Left cardiac atrium (tissue), 4 donors: ENCODE measurements around the gene TMEM31. TPM values are rescaled to one million over a fixed set of nuclear protein-coding genes. Genes with fewer than 3 reads are reported as not detected.
"Not testable (repeated sequence)": the region's sequence is repeated elsewhere in the genome, so short reads cannot be mapped to it uniquely, and the experiment has no call there.

ENCODE experiments used
- ATAC-seq, 2 donors: fragments of 200-7000 bp; cut with Tn5 transposase; one replicate each; pipeline ENCODE4 v1.9.1; 2020; ENCODE audit warnings: mild to moderate bottlenecking in 2 of 2, moderate library complexity in 2 of 2
- DNase-seq: peaks from one replicate; pipeline ENCODE4 v3.0.0-alpha.2; 2020
- intact Hi-C, 2 donors: fragments of 100-400 bp; cut with DNase I; formaldehyde crosslinking; loops; one replicate each; pipeline versions ENCODE4 v1.14.1 to v1.15.1; 2022 to 2023
- total RNA-seq, 2 donors: library from RNA; stranded (reverse); fragmentation: NEBNext Ultra II Directional; extraction: Animal tissue kit (Norgen Biotek cat#: 25700); gene quantifications; one replicate each; pipeline ENCODE4 v1.2.1, GENCODE V29; 2021
- donor health status: DM: no; HTN: yes; CAD: no.
- donor health status: DM: no; HTN: yes; CAD: no; lungs with severe emphysema.
- donor health status: DM: yes; HTN: yes; CAD: no.
- donor health status: Dilated cardiomyopathy.

The TMEM31 gene
- total RNA-seq, 2 donors from 2014 or later: not detected

- no peak for ATAC-seq
- intact Hi-C loops: loop anchor here in 1 of 2 donors (5.0 kb wide), 1 partner anchor 117 kb away; no protein-coding TSS in a partner anchor
- DNase-seq: no peak
Observed at GRCh38 chrX:103704863-103705262, 5.8 kb upstream of the TMEM31 start.

GRCh38 chrX:103716962-103717361 is 6.3 kb downstream of the TMEM31 start:
- intact Hi-C loops: no loop called here
- peak; percentile 30 to 87 for ATAC-seq
- no peak for DNase-seq

GRCh38 chrX:103718120-103718519 is 7.4 kb downstream of the TMEM31 start:
- intact Hi-C loops: no loop called here
- DNase-seq: no peak
- no peak for ATAC-seq

- intact Hi-C loops: no loop called here
- DNase-seq (no peak), ATAC-seq (peak in 1 of 2 donors; percentile 75)
Observed at GRCh38 chrX:103722505-103722904, 11.8 kb downstream of the TMEM31 start.

- no peak for DNase-seq
- no peak for ATAC-seq
- intact Hi-C loops: no loop called here
Observed at GRCh38 chrX:103726477-103726876, 15.8 kb downstream of the TMEM31 start.

GRCh38 chrX:103727115-103727514 is 16.4 kb downstream of the TMEM31 start:
- ATAC-seq (no peak), DNase-seq (no peak)
- intact Hi-C loops: no loop called here

- DNase-seq: no peak
- no peak for ATAC-seq
- intact Hi-C loops: no loop called here
Observed at GRCh38 chrX:103729015-103729414, 18.3 kb downstream of the TMEM31 start.

GRCh38 chrX:103730147-103730795 is 19.6 kb downstream of the TMEM31 start:
- DNase-seq: no peak
- peak in 1 of 2 donors; percentile 17 for ATAC-seq
- intact Hi-C loops: no loop called here

GRCh38 chrX:103730796-103731493 is 20.2 kb downstream of the TMEM31 start:
- peak; percentile 30 for DNase-seq
- peak; percentile 53 to 89 for ATAC-seq
- intact Hi-C loops: no loop called here

GRCh38 chrX:103733017-103733416 is 22.3 kb downstream of the TMEM31 start:
- ATAC-seq (no peak), DNase-seq (no peak)
- intact Hi-C loops: no loop called here

GRCh38 chrX:103734125-103734760 is 23.5 kb downstream of the TMEM31 start:
- ATAC-seq (no peak), DNase-seq (no peak)
- intact Hi-C loops: no loop called here

GRCh38 chrX:103737696-103738095 is 27.0 kb downstream of the TMEM31 start:
- no peak for ATAC-seq
- DNase-seq: no peak
- intact Hi-C loops: no loop called here

GRCh38 chrX:103739421-103739820 is 28.7 kb downstream of the TMEM31 start:
- ATAC-seq (no peak), DNase-seq (no peak)
- intact Hi-C loops: no loop called here

GRCh38 chrX:103741879-103742278 is 31.2 kb downstream of the TMEM31 start:
- intact Hi-C loops: no loop called here
- DNase-seq: no peak
- ATAC-seq: no peak

- no peak for DNase-seq
- intact Hi-C loops: no loop called here
- no peak for ATAC-seq
Observed at GRCh38 chrX:103742339-103742738, 31.6 kb downstream of the TMEM31 start.

GRCh38 chrX:103747163-103747562 is 36.5 kb downstream of the TMEM31 start:
- DNase-seq (no peak), ATAC-seq (no peak)
- intact Hi-C loops: no loop called here

GRCh38 chrX:103754401-103754800 is 43.7 kb downstream of the TMEM31 start:
- intact Hi-C loops: no loop called here
- DNase-seq (no peak), ATAC-seq (no peak)

- DNase-seq: no peak
- ATAC-seq: no peak
- intact Hi-C loops: no loop called here
Observed at GRCh38 chrX:103756736-103757135, 46.0 kb downstream of the TMEM31 start.

GRCh38 chrX:103758555-103758954 is 47.8 kb downstream of the TMEM31 start:
- no peak for DNase-seq
- intact Hi-C loops: no loop called here
- no peak for ATAC-seq

GRCh38 chrX:103763541-103763940 is 52.8 kb downstream of the TMEM31 start:
- DNase-seq, intact Hi-C loops, ATAC-seq: not testable (repeated sequence)
